K562 (cell line): ENCODE data around the gene PHF12. TPM values are rescaled to one million over a fixed set of nuclear protein-coding genes. Genes with fewer than 3 reads are reported as not detected.

Source experiments
- ATAC-seq: fragments of 200-7000 bp; cut with Tn5 transposase; 3 replicates; pipeline ENCODE4 v1.9.1; 2020; ENCODE audit warnings: moderate library complexity
- BruUV-seq: library from RNA; stranded (reverse); fragments of 400-500 nt; replicated peaks from 2 replicates; lab custom pipeline; 2021; lab: Mats Ljungman, UMichigan
- CTCF ChIA-PET: fragments of 300-600 bp; formaldehyde crosslinking; extraction: SDS; loops from one replicate; lab custom pipeline; 2021; ENCODE audit warnings: low intra/inter-chr PET ratio; lab: Yijun Ruan, JAX
- POLR2A ChIA-PET: fragments of 300-600, 350-650 bp; sonication (Branson Sonifier 250); formaldehyde crosslinking; extraction: SDS; loops from one replicate; lab custom pipeline; 2021; ENCODE audit warnings: antibody characterized with exemption, inconsistent platforms; lab: Yijun Ruan, JAX
- DNase-seq, 4 experiments: peaks; one replicate each; pipeline versions ENCODE4 v3.0.0 to v3.0.0-alpha.2; 2011 to 2018; ENCODE audit warnings: low spot score in 3 of 4, mixed read lengths in 3 of 4; ENCODE audit errors: extremely low read depth in 1 of 4
- FAIRE-seq: peaks from 2 replicates; lab custom pipeline; 2011; peaks lifted over from hg19 to GRCh38; lab: Jason Lieb, UNC
- H2AFZ ChIP-seq: 2 replicates; pipeline ENCODE4 v1.6.0; 2011; ENCODE audit warnings: low read depth, low read length, control low read depth, inconsistent platforms
- H3K27ac ChIP-seq: fragments of 200-600 bp; 3 replicates; pipeline ENCODE4 v1.8.0; 2011; ENCODE audit warnings: low read depth, mild to moderate bottlenecking, control low read depth, inconsistent platforms, low read length, moderate library complexity, mixed read lengths; ENCODE audit errors: extremely low read depth
- H3K27me3 ChIP-seq, 2 experiments: fragments of 300-600 bp in 1 of 2; 2 replicates in 1 of 2; 3 replicates in 1 of 2; pipeline versions ENCODE4 v1.6.0 to v1.8.0; 2011; ENCODE audit warnings: inconsistent platforms in 2 of 2, low read length in 2 of 2, mild to moderate bottlenecking in 1 of 2, mixed read lengths in 1 of 2, moderate library complexity in 1 of 2; ENCODE audit not compliant: control insufficient read depth in 2 of 2, insufficient read depth in 2 of 2
- H3K36me3 ChIP-seq: fragments of 300-600 bp; 3 replicates; pipeline ENCODE4 v1.8.0; 2011; ENCODE audit warnings: mild to moderate bottlenecking, low read length, inconsistent platforms; ENCODE audit not compliant: control insufficient read depth, insufficient read depth
- H3K4me1 ChIP-seq, 2 experiments: fragments of 200-600 bp in 1 of 2; replicated peaks in 1 of 2; 2 replicates in 1 of 2; 3 replicates in 1 of 2; pipeline versions ENCODE4 v1.5.1 to v1.8.0; 2011; ENCODE audit warnings: inconsistent platforms in 2 of 2, low read length in 2 of 2, mild to moderate bottlenecking in 1 of 2, mixed read lengths in 1 of 2, moderate library complexity in 1 of 2; ENCODE audit not compliant: control insufficient read depth in 2 of 2, insufficient read depth in 2 of 2
- H3K4me2 ChIP-seq: 2 replicates; pipeline ENCODE4 v1.6.1; 2011; ENCODE audit warnings: low read length, control low read depth, inconsistent platforms, mixed read lengths; ENCODE audit not compliant: insufficient read depth
- H3K4me3 ChIP-seq: fragments of 200-600 bp; sonication (generic), shearing (Covaris generic); 2 replicates; pipeline ENCODE4 v1.5.1; 2016; ENCODE audit warnings: control low read depth, inconsistent platforms
- H3K79me2 ChIP-seq: fragments of 200-600 bp; 3 replicates; pipeline ENCODE4 v1.8.0; 2011; ENCODE audit warnings: low read length, inconsistent platforms; ENCODE audit not compliant: control insufficient read depth, insufficient read depth
- H3K9ac ChIP-seq, 2 experiments: 2 replicates each; pipeline versions ENCODE4 v1.6.0 to v1.6.1; 2011; ENCODE audit warnings: low read depth in 2 of 2, low read length in 2 of 2, control low read depth in 1 of 2, inconsistent platforms in 1 of 2, mild to moderate bottlenecking in 1 of 2, mixed read lengths in 1 of 2; ENCODE audit not compliant: insufficient read depth in 1 of 2
- H3K9me1 ChIP-seq: one replicate; pipeline ENCODE4 v1.6.0; 2011; ENCODE audit warnings: inconsistent platforms, mild to moderate bottlenecking, low read length, moderate library complexity; ENCODE audit not compliant: control insufficient read depth, insufficient read depth
- H3K9me3 ChIP-seq: replicated peaks from 2 replicates; pipeline ENCODE4 v1.5.1; 2011; ENCODE audit warnings: low read depth, low read length, inconsistent platforms; ENCODE audit not compliant: control insufficient read depth, insufficient read depth
- H4K20me1 ChIP-seq: replicated peaks from 2 replicates; pipeline ENCODE4 v1.6.1; 2011; ENCODE audit warnings: low read length, inconsistent platforms, mixed read lengths; ENCODE audit not compliant: control insufficient read depth, insufficient read depth
- AFF1 ChIP-seq, 2 experiments: fragments of 450-650 bp; IDR thresholded peaks; 2 replicates each; pipeline ENCODE4 v1.6.1; 2018; ENCODE audit warnings: mild to moderate bottlenecking in 2 of 2, low read depth in 1 of 2; ENCODE audit not compliant: partially characterized antibody in 2 of 2
- CREB5 ChIP-seq: fragments of 250-450 bp; sonication (Bioruptor Pico); IDR thresholded peaks from 2 replicates; pipeline ENCODE4 v1.5.0; 2020; ENCODE audit warnings: mild to moderate bottlenecking
- FOXA1 ChIP-seq: fragments of 450-650 bp; IDR thresholded peaks from 2 replicates; pipeline ENCODE4 v1.6.1; 2016; ENCODE audit warnings: mild to moderate bottlenecking, borderline replicate concordance
- RBM22 ChIP-seq: fragments of 200-400 bp; formaldehyde crosslinking; IDR thresholded peaks from 2 replicates; pipeline ENCODE4 v1.6.1; 2018; ENCODE audit warnings: low read length, low read depth; ENCODE audit not compliant: poor library complexity, severe bottlenecking
- SIN3A ChIP-seq, 2 experiments: fragments of 150-350 bp in 1 of 2; IDR thresholded peaks; 2 replicates each; pipeline ENCODE4 v1.6.1; 2011 to 2016; ENCODE audit warnings: borderline replicate concordance in 2 of 2, low read depth in 2 of 2, low read length in 2 of 2, mild to moderate bottlenecking in 2 of 2, moderate library complexity in 2 of 2; ENCODE audit not compliant: control insufficient read depth in 1 of 2
- TRIM24 ChIP-seq, 2 experiments: fragments of 450-650 bp; IDR thresholded peaks; 2 replicates each; pipeline ENCODE4 v1.6.1; 2016
- ZNF584 ChIP-seq: fragments of 200-800 bp; sonication (Bioruptor generic); IDR thresholded peaks from 2 replicates; pipeline ENCODE4 v1.6.1; 2016; ENCODE audit warnings: low read depth, mild to moderate bottlenecking, missing genetic modification characterization, missing compliant biosample characterization
- ZNF589 ChIP-seq: fragments of 200-800 bp; sonication (Bioruptor generic); IDR thresholded peaks from 2 replicates; pipeline ENCODE4 v1.6.1; 2016; ENCODE audit warnings: low read depth, missing genetic modification characterization, missing compliant biosample characterization
- ZNF766 ChIP-seq: fragments of 200-800 bp; sonication (Bioruptor generic); conservative IDR thresholded peaks from 2 replicates; pipeline ENCODE4 v1.6.1; 2016; ENCODE audit warnings: missing genetic modification characterization, missing compliant biosample characterization
- WGBS: fragments of 100-300 bp; shearing (Covaris generic); methylation state at CpG from one replicate; pipeline ENCODE4 v1.1.6; 2016; ENCODE audit warnings: low coverage, mixed read lengths; ENCODE audit not compliant: insufficient coverage; ENCODE audit errors: missing lambda C conversion rate; 5-methylcytosine and 5-hydroxymethylcytosine counted together
- in situ Hi-C: fragments of 300-500 bp; cut with MboI; formaldehyde crosslinking; loops from 4 replicates; pipeline ENCODE4 v1.15.0; 2018; ENCODE audit warnings: inconsistent platforms, mixed read lengths
- intact Hi-C: fragments of 100-400 bp; cut with micrococcal nuclease; formaldehyde crosslinking; loops from 2 replicates; pipeline ENCODE4 v1.14.2; 2022
- polyA plus RNA-seq, 8 experiments: library from polyadenylated mRNA; depleted of rRNA in 4 of 8; stranded (reverse) in 5 of 8; unstranded in 3 of 8; fragments of >200 nt; fragmentation: Nextera tagmentation in 2 of 8; fragmentation: Illumina TruSeq in 1 of 8; extraction: Ambion mirVana in 2 of 8; extraction: Trizol in 1 of 8; gene quantifications; 2 replicates each; pipeline versions ENCODE4 v1.2.1 to v1.2.3, GENCODE V29; 2011 to 2014; ENCODE audit warnings: inconsistent platforms in 1 of 8, missing spikeins in 1 of 8
- total RNA-seq, 7 experiments: library from RNA; depleted of rRNA in 6 of 7; stranded (reverse); fragments of >200 nt in 6 of 7; fragmentation: Illumina TruSeq in 2 of 7; extraction: Trizol in 2 of 7; gene quantifications; 2 replicates each; pipeline versions ENCODE4 v1.2.1 to v1.2.3, GENCODE V29; 2011 to 2021; ENCODE audit warnings: low replicate concordance in 1 of 7

The PHF12 gene
- total and polyA plus RNA-seq, 9 of the 15 experiments (the other 6 are each of a cell fraction or from before 2014, with no cell fraction given) = 0.82 to 31.3 (median 13.5) TPM

- TF ChIP-seq ZNF584 (CRISPR knock-in tag) = 0 out of 2 replicates have a peak, but pooled peaks have one; percentile 15
Measured at GRCh38 chr17:28926786-28927185, 24.5 kb downstream of the PHF12 start (continued).

- no peaks in the 10 kb centered on the region for H3K27me3 ChIP-seq
- ATAC-seq (no peak), DNase-seq (no peak), FAIRE-seq (no peak)
- H3K4me3 ChIP-seq = no peak overlapping the region
- H3K79me2 ChIP-seq = peaks cover 51% of the 10 kb centered on the region
- H3K4me1 ChIP-seq = peaks cover 6 to 45% of the 10 kb centered on the region in 2 experiments
- ChIA-PET POLR2A (interaction anchor here (0.6 to 2.6 kb wide), 9 partner anchors 8 to 201 kb away, joined by 3 to 25 read pairs (median 4); no protein-coding TSS in a partner anchor), CTCF (no interaction called here)
- peak overlapping the region; percentile 41; the same call in 2 of the 3 replicates for H3K27ac ChIP-seq
- peaks cover 67% of the 10 kb centered on the region for H3K36me3 ChIP-seq
- H3K9me1 ChIP-seq = no peaks in the 10 kb centered on the region
- H3K9me3 ChIP-seq = no peaks in the 10 kb centered on the region
- H2AFZ ChIP-seq = no peak overlapping the region
- whole genome bisulfite sequencing = 71% methylated on average over 2 of the region's 2 CpGs
- peak overlapping the region in 1 of 2 experiments; percentile 8; a peak in 1 of 4 replicates for H3K9ac ChIP-seq
- no peak overlapping the region; the same call in 1 of the 2 replicates for H3K4me2 ChIP-seq
- intact Hi-C loops = loop anchor here (5.0 kb wide), 1 partner anchor 329 kb away; the partner anchor contains the start of gene SPAG5
- in situ Hi-C loops = no loop called here
- BruUV-seq = no TSS peak
- peaks cover 14% of the 10 kb centered on the region; the same call in 1 of the 2 replicates for H4K20me1 ChIP-seq
- no peak for TF ChIP-seq RBM22
- TF ChIP-seq ZNF766 = peak; percentile 15; the same call in 1 of the 2 replicates
- no peak for TF ChIP-seq FOXA1
- TF ChIP-seq CREB5 = no peak
- no peak for TF ChIP-seq TRIM24 (IDR thresholded peaks at IDR 0.05)
- no peak for TF ChIP-seq AFF1 (IDR thresholded peaks at IDR 0.05; ENCODE audit: low read depth in 1 of 2, partially characterized antibody in 2 of 2)
- peak; percentile 61; the same call in 1 of the 2 replicates for TF ChIP-seq ZNF589 (CRISPR knock-in tag)
- TF ChIP-seq SIN3A (IDR thresholded peaks at IDR 0.05; ENCODE audit: borderline replicate concordance in 2 of 2, control insufficient read depth in 1 of 2, low read depth in 2 of 2, low read length in 2 of 2) = no peak
Measured at GRCh38 chr17:28926366-28926765, 25.0 kb downstream of the PHF12 start.
